Measurements from ENCODE around the gene PDE6G.

DNA sequence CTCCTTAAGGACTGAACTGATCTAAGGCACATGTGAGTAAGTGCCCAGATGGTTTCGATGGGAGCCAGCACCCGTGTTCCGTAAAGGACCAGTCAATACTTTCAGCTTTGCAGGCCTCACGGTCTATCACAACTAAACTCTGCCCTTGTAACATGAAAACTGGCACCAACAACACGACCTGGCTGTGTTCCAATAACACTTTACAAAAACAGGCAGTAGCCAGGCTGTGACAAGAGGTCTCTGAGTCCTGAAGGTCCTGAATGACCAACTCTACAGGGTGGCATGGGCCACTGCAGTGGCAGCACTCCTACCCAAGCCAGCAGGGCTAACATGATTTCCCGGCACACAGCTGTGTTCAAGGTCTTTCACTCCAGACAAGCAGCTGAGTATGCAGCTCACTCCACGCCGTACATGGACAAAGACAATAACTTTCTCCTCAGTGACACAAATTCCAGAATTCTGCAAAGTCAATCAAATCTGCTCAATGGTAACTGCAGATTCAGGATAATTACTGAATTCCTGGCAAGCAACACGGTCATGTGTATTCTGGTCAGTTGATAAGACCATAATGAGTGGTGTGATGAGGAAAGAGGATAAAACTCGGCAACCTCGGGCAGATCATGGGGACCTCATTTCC, 34.7 kb downstream of the PDE6G start:
- TF ChIP-seq, protein P1, sequence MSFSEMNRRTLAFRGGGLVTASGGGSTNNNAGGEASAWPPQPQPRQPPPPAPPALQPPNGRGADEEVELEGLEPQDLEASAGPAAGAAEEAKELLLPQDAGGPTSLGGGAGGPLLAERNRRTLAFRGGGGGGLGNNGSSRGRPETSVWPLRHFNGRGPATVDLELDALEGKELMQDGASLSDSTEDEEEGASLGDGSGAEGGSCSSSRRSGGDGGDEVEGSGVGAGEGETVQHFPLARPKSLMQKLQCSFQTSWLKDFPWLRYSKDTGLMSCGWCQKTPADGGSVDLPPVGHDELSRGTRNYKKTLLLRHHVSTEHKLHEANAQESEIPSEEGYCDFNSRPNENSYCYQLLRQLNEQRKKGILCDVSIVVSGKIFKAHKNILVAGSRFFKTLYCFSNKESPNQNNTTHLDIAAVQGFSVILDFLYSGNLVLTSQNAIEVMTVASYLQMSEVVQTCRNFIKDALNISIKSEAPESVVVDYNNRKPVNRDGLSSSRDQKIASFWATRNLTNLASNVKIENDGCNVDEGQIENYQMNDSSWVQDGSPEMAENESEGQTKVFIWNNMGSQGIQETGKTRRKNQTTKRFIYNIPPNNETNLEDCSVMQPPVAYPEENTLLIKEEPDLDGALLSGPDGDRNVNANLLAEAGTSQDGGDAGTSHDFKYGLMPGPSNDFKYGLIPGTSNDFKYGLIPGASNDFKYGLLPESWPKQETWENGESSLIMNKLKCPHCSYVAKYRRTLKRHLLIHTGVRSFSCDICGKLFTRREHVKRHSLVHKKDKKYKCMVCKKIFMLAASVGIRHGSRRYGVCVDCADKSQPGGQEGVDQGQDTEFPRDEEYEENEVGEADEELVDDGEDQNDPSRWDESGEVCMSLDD (tag by site-specific recombination; IDR thresholded peaks at IDR 0.05), result no peak
- no peak for TF ChIP-seq MYNN (tag by site-specific recombination; IDR thresholded peaks at IDR 0.05; ENCODE audit: borderline replicate concordance)
- TF ChIP-seq, protein P2, sequence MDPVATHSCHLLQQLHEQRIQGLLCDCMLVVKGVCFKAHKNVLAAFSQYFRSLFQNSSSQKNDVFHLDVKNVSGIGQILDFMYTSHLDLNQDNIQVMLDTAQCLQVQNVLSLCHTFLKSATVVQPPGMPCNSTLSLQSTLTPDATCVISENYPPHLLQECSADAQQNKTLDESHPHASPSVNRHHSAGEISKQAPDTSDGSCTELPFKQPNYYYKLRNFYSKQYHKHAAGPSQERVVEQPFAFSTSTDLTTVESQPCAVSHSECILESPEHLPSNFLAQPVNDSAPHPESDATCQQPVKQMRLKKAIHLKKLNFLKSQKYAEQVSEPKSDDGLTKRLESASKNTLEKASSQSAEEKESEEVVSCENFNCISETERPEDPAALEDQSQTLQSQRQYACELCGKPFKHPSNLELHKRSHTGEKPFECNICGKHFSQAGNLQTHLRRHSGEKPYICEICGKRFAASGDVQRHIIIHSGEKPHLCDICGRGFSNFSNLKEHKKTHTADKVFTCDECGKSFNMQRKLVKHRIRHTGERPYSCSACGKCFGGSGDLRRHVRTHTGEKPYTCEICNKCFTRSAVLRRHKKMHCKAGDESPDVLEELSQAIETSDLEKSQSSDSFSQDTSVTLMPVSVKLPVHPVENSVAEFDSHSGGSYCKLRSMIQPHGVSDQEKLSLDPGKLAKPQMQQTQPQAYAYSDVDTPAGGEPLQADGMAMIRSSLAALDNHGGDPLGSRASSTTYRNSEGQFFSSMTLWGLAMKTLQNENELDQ (tag by site-specific recombination; IDR thresholded peaks at IDR 0.05; ENCODE audit: low read depth), result no peak
- TF ChIP-seq TCF7L2 (IDR thresholded peaks at IDR 0.05; ENCODE audit: borderline replicate concordance, low read depth, low read length), result no peak
- TF ChIP-seq, protein P3, sequence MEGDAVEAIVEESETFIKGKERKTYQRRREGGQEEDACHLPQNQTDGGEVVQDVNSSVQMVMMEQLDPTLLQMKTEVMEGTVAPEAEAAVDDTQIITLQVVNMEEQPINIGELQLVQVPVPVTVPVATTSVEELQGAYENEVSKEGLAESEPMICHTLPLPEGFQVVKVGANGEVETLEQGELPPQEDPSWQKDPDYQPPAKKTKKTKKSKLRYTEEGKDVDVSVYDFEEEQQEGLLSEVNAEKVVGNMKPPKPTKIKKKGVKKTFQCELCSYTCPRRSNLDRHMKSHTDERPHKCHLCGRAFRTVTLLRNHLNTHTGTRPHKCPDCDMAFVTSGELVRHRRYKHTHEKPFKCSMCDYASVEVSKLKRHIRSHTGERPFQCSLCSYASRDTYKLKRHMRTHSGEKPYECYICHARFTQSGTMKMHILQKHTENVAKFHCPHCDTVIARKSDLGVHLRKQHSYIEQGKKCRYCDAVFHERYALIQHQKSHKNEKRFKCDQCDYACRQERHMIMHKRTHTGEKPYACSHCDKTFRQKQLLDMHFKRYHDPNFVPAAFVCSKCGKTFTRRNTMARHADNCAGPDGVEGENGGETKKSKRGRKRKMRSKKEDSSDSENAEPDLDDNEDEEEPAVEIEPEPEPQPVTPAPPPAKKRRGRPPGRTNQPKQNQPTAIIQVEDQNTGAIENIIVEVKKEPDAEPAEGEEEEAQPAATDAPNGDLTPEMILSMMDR (tag by site-specific recombination; IDR thresholded peaks at IDR 0.05), result no peak
